GM12801 (cell line): ENCODE results near the gene ZNF408.

ENCODE experiments used
- CTCF ChIP-seq: IDR thresholded peaks from one replicate; pipeline ENCODE4 v1.5.1; 2011; ENCODE audit warnings: control low read depth; ENCODE audit not compliant: insufficient read length; ENCODE audit errors: extremely low read depth

ZNF408 gene

GRCh38 chr11:46671958-46672315 is 28.9 kb upstream of the ZNF408 start:
- TF ChIP-seq CTCF, result no peak

- no peak for TF ChIP-seq CTCF
Measured at GRCh38 chr11:46672381-46672839, 28.4 kb upstream of the ZNF408 start.

- no peak for TF ChIP-seq CTCF
Measured at GRCh38 chr11:46673713-46674462, 26.9 kb upstream of the ZNF408 start.

GRCh38 chr11:46674463-46675287 is 26.2 kb upstream of the ZNF408 start:
- no peak for TF ChIP-seq CTCF

GRCh38 chr11:46675288-46675851 is 25.5 kb upstream of the ZNF408 start:
- TF ChIP-seq CTCF, result no peak

GRCh38 chr11:46675949-46676348 is 24.9 kb upstream of the ZNF408 start:
- TF ChIP-seq CTCF, result no peak

- no peak for TF ChIP-seq CTCF
Measured at GRCh38 chr11:46676436-46677158, 24.2 kb upstream of the ZNF408 start.
